Ishikawa (cell line): ENCODE results near the gene CAB39.

Experiments
- CEBPB ChIP-seq: IDR thresholded peaks from 2 replicates; pipeline ENCODE4 v1.6.1; 2012
- CREB1 ChIP-seq: IDR thresholded peaks from 2 replicates; pipeline ENCODE4 v1.6.1; 2012; ENCODE audit warnings: low read depth
- EGR1 ChIP-seq: IDR thresholded peaks from 2 replicates; pipeline ENCODE4 v1.6.1; 2012
- EP300 ChIP-seq: IDR thresholded peaks from 2 replicates; pipeline ENCODE4 v1.6.1; 2012; ENCODE audit warnings: borderline replicate concordance
- FOXM1 ChIP-seq: IDR thresholded peaks from 2 replicates; pipeline ENCODE4 v1.6.1; 2012; ENCODE audit warnings: low read depth, borderline replicate concordance
- MAX ChIP-seq: IDR thresholded peaks from 2 replicates; pipeline ENCODE4 v1.6.1; 2012
- NFIC ChIP-seq: IDR thresholded peaks from 2 replicates; pipeline ENCODE4 v1.6.1; 2012
- RAD21 ChIP-seq: IDR thresholded peaks from 2 replicates; pipeline ENCODE4 v1.6.1; 2012; ENCODE audit warnings: low read depth
- REST ChIP-seq: IDR thresholded peaks from 2 replicates; pipeline ENCODE4 v1.6.1; 2012; ENCODE audit warnings: low read depth, mild to moderate bottlenecking
- TAF1 ChIP-seq: IDR thresholded peaks from 2 replicates; pipeline ENCODE4 v1.6.1; 2012; ENCODE audit warnings: low read depth, mild to moderate bottlenecking
- TCF12 ChIP-seq: IDR thresholded peaks from 2 replicates; pipeline ENCODE4 v1.6.1; 2012; ENCODE audit warnings: low read depth
- TEAD4 ChIP-seq: IDR thresholded peaks from 2 replicates; pipeline ENCODE4 v1.6.1; 2012
- USF1 ChIP-seq: IDR thresholded peaks from 2 replicates; pipeline ENCODE4 v1.6.1; 2012
- YY1 ChIP-seq: IDR thresholded peaks from 2 replicates; pipeline ENCODE4 v1.6.1; 2012; ENCODE audit warnings: low read depth
- ZBTB7A ChIP-seq: IDR thresholded peaks from 2 replicates; pipeline ENCODE4 v1.6.1; 2012; ENCODE audit warnings: low read depth

Gene CAB39

GRCh38 chr2:230868947-230869913 lies 156.6 kb downstream of the CAB39 start:
- TF ChIP-seq NFIC = no peak
- no peak for TF ChIP-seq ZBTB7A
- no peak for TF ChIP-seq TAF1
- no peak for TF ChIP-seq EP300
- no peak for TF ChIP-seq CREB1
- no peak for TF ChIP-seq TEAD4
- no peak for TF ChIP-seq EGR1
- TF ChIP-seq FOXM1 = no peak
- TF ChIP-seq YY1 = no peak
- TF ChIP-seq RAD21 = no peak
- no peak for TF ChIP-seq USF1
- TF ChIP-seq CEBPB = no peak
- TF ChIP-seq TCF12 = no peak
- no peak for TF ChIP-seq MAX
- no peak for TF ChIP-seq REST

- no peak for TF ChIP-seq MAX
- TF ChIP-seq EP300 = no peak
These were observed 157.4 kb downstream of the CAB39 start for GRCh38 chr2:230869914-230870543.
